H9 (cell line): ENCODE results near the gene NID1. TPM values are rescaled to one million over a fixed set of nuclear protein-coding genes. Genes with fewer than 3 reads are reported as not detected.

Source experiments
- DNase-seq: peaks from one replicate; pipeline ENCODE4 v3.0.0-alpha.2; 2017
- H2AFZ ChIP-seq: one replicate; pipeline ENCODE4 v1.6.1; 2013; ENCODE audit warnings: mild to moderate bottlenecking, low read length, control low read depth, moderate library complexity
- H2AK5ac ChIP-seq: 2 replicates; pipeline ENCODE4 v1.6.1; 2013; ENCODE audit warnings: low read length, control low read depth, mixed read lengths; ENCODE audit not compliant: insufficient read length
- H2BK120ac ChIP-seq: one replicate; pipeline ENCODE4 v1.6.1; 2013; ENCODE audit warnings: low read depth, mild to moderate bottlenecking, low read length, control low read depth, inconsistent platforms; ENCODE audit not compliant: poor library complexity, severe bottlenecking
- H2BK12ac ChIP-seq: 2 replicates; pipeline ENCODE4 v1.6.1; 2013; ENCODE audit warnings: low read length, control low read depth, mixed read lengths, low read depth; ENCODE audit not compliant: insufficient read length
- H2BK15ac ChIP-seq: 2 replicates; pipeline ENCODE4 v1.6.1; 2013; ENCODE audit warnings: low read depth, low read length, control low read depth
- H2BK20ac ChIP-seq: one replicate; pipeline ENCODE4 v1.6.1; 2013; ENCODE audit warnings: low read depth, mild to moderate bottlenecking, low read length, control low read depth, inconsistent platforms; ENCODE audit not compliant: poor library complexity, severe bottlenecking
- H2BK5ac ChIP-seq: 2 replicates; pipeline ENCODE4 v1.6.1; 2013; ENCODE audit warnings: low read length, control low read depth, mixed read lengths; ENCODE audit not compliant: insufficient read length
- H3K14ac ChIP-seq: 2 replicates; pipeline ENCODE4 v1.6.1; 2013; ENCODE audit warnings: low read length, control low read depth; ENCODE audit not compliant: insufficient read depth
- H3K18ac ChIP-seq: 2 replicates; pipeline ENCODE4 v1.6.1; 2013; ENCODE audit warnings: low read depth, mild to moderate bottlenecking, mixed read lengths, low read length, control low read depth; ENCODE audit not compliant: insufficient read length
- H3K23ac ChIP-seq: 2 replicates; pipeline ENCODE4 v1.6.1; 2013; ENCODE audit warnings: low read length, control low read depth, mixed read lengths, low read depth; ENCODE audit not compliant: insufficient read length
- H3K23me2 ChIP-seq: 2 replicates; pipeline ENCODE4 v1.6.1; 2013; ENCODE audit warnings: low read depth, mild to moderate bottlenecking, mixed read lengths, low read length, control low read depth; ENCODE audit not compliant: insufficient read length, poor library complexity, severe bottlenecking
- H3K27ac ChIP-seq: 2 replicates; pipeline ENCODE4 v1.5.1; 2013; ENCODE audit warnings: low read length, control low read depth, mixed read lengths, low read depth; ENCODE audit not compliant: insufficient read length
- H3K27me3 ChIP-seq: 2 replicates; pipeline ENCODE4 v1.6.1; 2013; ENCODE audit warnings: low read length, control low read depth, inconsistent platforms; ENCODE audit not compliant: insufficient read depth
- H3K4ac ChIP-seq: 2 replicates; pipeline ENCODE4 v1.6.1; 2013; ENCODE audit warnings: low read depth, mild to moderate bottlenecking, control low read depth, inconsistent platforms, low read length, moderate library complexity
- H3K4me1 ChIP-seq: 2 replicates; pipeline ENCODE4 v1.6.1; 2013; ENCODE audit warnings: low read length, control low read depth, inconsistent platforms; ENCODE audit not compliant: insufficient read depth
- H3K4me2 ChIP-seq: 2 replicates; pipeline ENCODE4 v1.6.1; 2013; ENCODE audit warnings: low read length, control low read depth, mixed read lengths; ENCODE audit not compliant: insufficient read length, insufficient read depth
- H3K56ac ChIP-seq: 2 replicates; pipeline ENCODE4 v1.6.1; 2013; ENCODE audit warnings: low read depth, mild to moderate bottlenecking, mixed read lengths, low read length, control low read depth; ENCODE audit not compliant: insufficient read length
- H3K79me1 ChIP-seq: 2 replicates; pipeline ENCODE4 v1.6.1; 2013; ENCODE audit warnings: low read depth, mild to moderate bottlenecking, moderate library complexity, low read length, control low read depth, inconsistent platforms; ENCODE audit not compliant: insufficient read depth, poor library complexity, severe bottlenecking
- H3K79me2 ChIP-seq: 2 replicates; pipeline ENCODE4 v1.6.1; 2013; ENCODE audit warnings: low read length, control low read depth, inconsistent platforms; ENCODE audit not compliant: insufficient read depth
- H3K9ac ChIP-seq: 2 replicates; pipeline ENCODE4 v1.6.1; 2013; ENCODE audit warnings: low read length, control low read depth, mixed read lengths; ENCODE audit not compliant: insufficient read length; ENCODE audit errors: extremely low read depth
- H3K9me3 ChIP-seq: one replicate; pipeline ENCODE4 v1.6.1; 2013; ENCODE audit warnings: low read depth, low read length, inconsistent platforms; ENCODE audit not compliant: control insufficient read depth
- H3T11ph ChIP-seq: one replicate; pipeline ENCODE4 v1.6.1; 2013; ENCODE audit warnings: mild to moderate bottlenecking, low read length, control low read depth, inconsistent platforms
- H4K20me1 ChIP-seq: one replicate; pipeline ENCODE4 v1.6.1; 2013; ENCODE audit not compliant: control insufficient read depth, insufficient read length, insufficient read depth
- H4K5ac ChIP-seq: 2 replicates; pipeline ENCODE4 v1.6.1; 2013; ENCODE audit warnings: low read depth, mild to moderate bottlenecking, mixed read lengths, low read length, control low read depth; ENCODE audit not compliant: insufficient read length
- H4K8ac ChIP-seq: replicated peaks from 2 replicates; pipeline ENCODE4 v1.6.1; 2013; ENCODE audit warnings: low read length, control low read depth, mixed read lengths, low read depth; ENCODE audit not compliant: insufficient read length
- H4K91ac ChIP-seq: 2 replicates; pipeline ENCODE4 v1.6.1; 2013; ENCODE audit warnings: low read depth, mild to moderate bottlenecking, moderate library complexity, mixed read lengths, low read length, control low read depth; ENCODE audit not compliant: insufficient read length
- H3K27ac Mint-ChIP-seq, 3 experiments: 2 replicates in 2 of 3; 3 replicates in 1 of 3; pipeline ENCODE4 v1.8.0; 2020 to 2021; ENCODE audit warnings: mixed read lengths in 3 of 3, mild to moderate bottlenecking in 1 of 3, moderate library complexity in 1 of 3
- H3K27me3 Mint-ChIP-seq: 2 replicates; pipeline ENCODE4 v1.8.0; 2021; ENCODE audit warnings: low read depth, mild to moderate bottlenecking, moderate library complexity, mixed read lengths
- H3K36me3 Mint-ChIP-seq, 3 experiments: 2 replicates in 2 of 3; 3 replicates in 1 of 3; pipeline ENCODE4 v1.8.0; 2020 to 2021; ENCODE audit warnings: low read depth in 3 of 3, mixed read lengths in 3 of 3; ENCODE audit not compliant: insufficient read depth in 1 of 3
- H3K4me1 Mint-ChIP-seq, 2 experiments: 2 replicates each; pipeline ENCODE4 v1.8.0; 2020; ENCODE audit warnings: mixed read lengths in 2 of 2
- H3K4me3 Mint-ChIP-seq, 2 experiments: 2 replicates in 1 of 2; 3 replicates in 1 of 2; pipeline ENCODE4 v1.8.0; 2020 to 2021; ENCODE audit warnings: mild to moderate bottlenecking in 2 of 2, mixed read lengths in 2 of 2, moderate library complexity in 1 of 2
- H3K9me3 Mint-ChIP-seq, 2 experiments: 2 replicates in 1 of 2; 3 replicates in 1 of 2; pipeline ENCODE4 v1.8.0; 2020; ENCODE audit warnings: mild to moderate bottlenecking in 2 of 2, mixed read lengths in 2 of 2, moderate library complexity in 1 of 2
- WGBS: extraction: QIAGEN DNeasy Blood & Tissue Kit; methylation state at CpG from one replicate; pipeline ENCODE4 v1.1.7; 2013; ENCODE audit warnings: missing lambda C conversion rate, low lambda C conversion rate, mixed read lengths; ENCODE audit not compliant: insufficient read length; ENCODE audit errors: extremely low coverage; 5-methylcytosine and 5-hydroxymethylcytosine counted together
- total RNA-seq: library from RNA; stranded (reverse); gene quantifications from 2 replicates; pipeline ENCODE4 v1.2.1, GENCODE V29; 2021
- TF ChIP-seq, protein P1 (sequence below): fragments of 200-600 bp; sonication (generic); conservative IDR thresholded peaks from 3 replicates; pipeline ENCODE4 v1.8.0; 2021; ENCODE audit warnings: antibody characterized with exemption, mild to moderate bottlenecking

NID1 gene
- total RNA-seq, 1 experiment from 2014 or later = 28.5 TPM

DNA sequence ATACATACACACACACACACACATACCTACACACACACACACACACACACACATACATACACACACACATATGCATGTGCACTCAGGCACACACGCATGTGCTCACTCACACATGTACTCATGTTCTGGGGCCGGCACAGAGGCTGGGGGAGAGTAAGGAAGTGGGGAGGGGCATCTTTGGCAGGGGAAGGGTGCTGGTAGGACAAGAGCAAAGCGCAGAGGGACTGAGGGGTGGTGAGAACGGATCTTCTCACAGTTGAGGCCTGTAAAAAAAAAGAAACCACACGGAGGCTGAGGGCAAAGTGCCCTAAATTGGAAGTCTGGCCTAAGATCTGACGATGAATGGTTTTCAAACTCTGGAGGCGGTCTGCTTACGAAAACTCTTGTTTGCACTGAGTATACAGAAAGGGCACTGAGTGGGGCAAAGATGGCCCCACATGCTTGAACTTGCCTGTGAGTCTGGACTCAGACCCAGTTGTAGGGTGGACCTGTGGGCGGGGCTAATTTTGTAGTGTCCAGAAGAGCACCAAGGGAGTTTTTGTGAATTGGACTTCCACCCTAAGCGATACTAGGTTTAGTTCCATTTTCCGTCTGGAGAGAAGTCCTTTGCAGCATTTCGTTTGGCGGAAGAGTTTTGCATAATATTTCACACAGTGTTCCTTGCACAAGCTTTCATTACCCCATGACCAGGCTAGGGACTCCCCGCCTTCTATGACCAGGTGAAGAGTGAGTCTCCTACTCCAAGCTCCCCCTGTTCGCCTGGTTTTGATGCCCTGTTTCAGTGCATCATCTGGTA is 118.9 kb downstream of the NID1 start:
- Mint-ChIP-seq H3K4me3 (no peak overlapping the region), H3K27me3 (peaks cover 2% of the 10 kb centered on the region; the same call in 1 of the 2 replicates), H3K9me3 (no peaks in the 10 kb centered on the region; a peak in 2 of 5 replicates), H3K27ac (no peak overlapping the region; a peak in 1 of 7 replicates), H3K36me3 (no peaks in the 10 kb centered on the region), H3K4me1 (0 out of 4 replicates have a peak, but pooled peaks cover 0 to 3% of the 10 kb centered on the region in 2 experiments)
- Histone ChIP-seq H2BK20ac (no peak overlapping the region), H2AK5ac (no peak overlapping the region), H3K14ac (no peak overlapping the region), H3K18ac (no peak overlapping the region), H3K79me1 (no peaks in the 10 kb centered on the region), H2BK12ac (no peak overlapping the region), H3K9me3 (no peaks in the 10 kb centered on the region), H4K91ac (no peak overlapping the region), H2AFZ (no peak overlapping the region), H3K23me2 (no peaks in the 10 kb centered on the region), H4K20me1 (no peaks in the 10 kb centered on the region), H4K8ac (no peak overlapping the region), H2BK15ac (no peak overlapping the region), H3K23ac (no peak overlapping the region), H3K79me2 (no peaks in the 10 kb centered on the region), H3K4me2 (no peak overlapping the region), H3K9ac (no peak overlapping the region), H3T11ph (no peak overlapping the region), H4K5ac (no peak overlapping the region), H3K4ac (no peak overlapping the region), H3K56ac (no peak overlapping the region), H3K4me1 (no peaks in the 10 kb centered on the region), H2BK5ac (no peak overlapping the region), H3K27ac (no peak overlapping the region), H3K27me3 (no peaks in the 10 kb centered on the region), H2BK120ac (no peak overlapping the region)
- no peak for DNase-seq
- TF ChIP-seq, protein P1, sequence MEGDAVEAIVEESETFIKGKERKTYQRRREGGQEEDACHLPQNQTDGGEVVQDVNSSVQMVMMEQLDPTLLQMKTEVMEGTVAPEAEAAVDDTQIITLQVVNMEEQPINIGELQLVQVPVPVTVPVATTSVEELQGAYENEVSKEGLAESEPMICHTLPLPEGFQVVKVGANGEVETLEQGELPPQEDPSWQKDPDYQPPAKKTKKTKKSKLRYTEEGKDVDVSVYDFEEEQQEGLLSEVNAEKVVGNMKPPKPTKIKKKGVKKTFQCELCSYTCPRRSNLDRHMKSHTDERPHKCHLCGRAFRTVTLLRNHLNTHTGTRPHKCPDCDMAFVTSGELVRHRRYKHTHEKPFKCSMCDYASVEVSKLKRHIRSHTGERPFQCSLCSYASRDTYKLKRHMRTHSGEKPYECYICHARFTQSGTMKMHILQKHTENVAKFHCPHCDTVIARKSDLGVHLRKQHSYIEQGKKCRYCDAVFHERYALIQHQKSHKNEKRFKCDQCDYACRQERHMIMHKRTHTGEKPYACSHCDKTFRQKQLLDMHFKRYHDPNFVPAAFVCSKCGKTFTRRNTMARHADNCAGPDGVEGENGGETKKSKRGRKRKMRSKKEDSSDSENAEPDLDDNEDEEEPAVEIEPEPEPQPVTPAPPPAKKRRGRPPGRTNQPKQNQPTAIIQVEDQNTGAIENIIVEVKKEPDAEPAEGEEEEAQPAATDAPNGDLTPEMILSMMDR = no peak
- no CpG with 5 or more reads among the region's 15 CpGs for WGBS
